HG03575 (cell line): ENCODE measurements around the gene SPRED3.
"Not testable (repeated sequence)": the region's sequence is repeated elsewhere in the genome, so short reads cannot be mapped to it uniquely, and the experiment has no call there.

Experiments
- ATAC-seq: cut with Tn5 transposase; IDR thresholded peaks from one replicate; pipeline ENCODE4 v1.9.1; 2021; ENCODE audit not compliant: unreplicated experiment, insufficient number of reproducible peaks, low FRiP score; ENCODE audit errors: extremely low read depth

Gene SPRED3

GRCh38 chr19:38389101-38389925 is 816 bp downstream of the SPRED3 start:
- ATAC-seq: no peak

- ATAC-seq: no peak
These were observed 1.7 kb downstream of the SPRED3 start for GRCh38 chr19:38389957-38390924.

- no peak for ATAC-seq
These were observed 3.5 kb downstream of the SPRED3 start for GRCh38 chr19:38391911-38392464.

- no peak for ATAC-seq
These were observed 4.3 kb downstream of the SPRED3 start for GRCh38 chr19:38392707-38393308.

GRCh38 chr19:38394488-38394887 is 6.0 kb downstream of the SPRED3 start:
- no peak for ATAC-seq

- ATAC-seq: no peak
These were observed 7.1 kb downstream of the SPRED3 start for GRCh38 chr19:38395381-38396114.

- ATAC-seq: no peak
These were observed 10.6 kb downstream of the SPRED3 start for GRCh38 chr19:38399081-38399480.

GRCh38 chr19:38399537-38399936 is 11.0 kb downstream of the SPRED3 start:
- no peak for ATAC-seq

GRCh38 chr19:38400361-38400760 is 11.9 kb downstream of the SPRED3 start:
- ATAC-seq: no peak

GRCh38 chr19:38401148-38401547 is 12.7 kb downstream of the SPRED3 start:
- no peak for ATAC-seq

GRCh38 chr19:38402623-38402966 is 14.1 kb downstream of the SPRED3 start:
- ATAC-seq: no peak

- ATAC-seq: peak; percentile 35
These were observed 14.6 kb downstream of the SPRED3 start, which contains the start of gene FAM98C for GRCh38 chr19:38402967-38403674. TSS of gene FAM98C (plus strand) at chr19:38403093. CDS start at chr19:38403154, 61 bp downstream.

GRCh38 chr19:38404858-38405257 is 16.4 kb downstream of the SPRED3 start:
- ATAC-seq: no peak

GRCh38 chr19:38405276-38405675 is 16.8 kb downstream of the SPRED3 start:
- no peak for ATAC-seq

- ATAC-seq: no peak
These were observed 21.2 kb downstream of the SPRED3 start for GRCh38 chr19:38409631-38410133.

GRCh38 chr19:38410407-38410806 is 21.9 kb downstream of the SPRED3 start:
- ATAC-seq: not testable (repeated sequence)

- no peak for ATAC-seq
These were observed 22.7 kb downstream of the SPRED3 start for GRCh38 chr19:38411041-38411712.
